ENCODE measurements around the gene NEK3.
"Not testable (repeated sequence)": the region's sequence is repeated elsewhere in the genome, so short reads cannot be mapped to it uniquely, and the experiment has no call there.

Gene NEK3

GRCh38 chr13:52102423-52102822 lies 57.0 kb downstream of the NEK3 start:
- H3K4me1 ChIP-seq (ENCODE audit: control insufficient read depth in 5 of 5, insufficient read depth in 5 of 5, low read length in 5 of 5); H3K27me3 ChIP-seq (ENCODE audit: control insufficient read depth in 5 of 5, insufficient read depth in 4 of 5, low read length in 5 of 5); H3K36me3 ChIP-seq (ENCODE audit: control insufficient read depth in 5 of 5, insufficient read depth in 5 of 5, low read length in 5 of 5); H3K27ac ChIP-seq (ENCODE audit: low read depth, low read length); H3K4me3 ChIP-seq (ENCODE audit: low read depth in 1 of 5, low read length in 5 of 5); H3K9ac ChIP-seq (ENCODE audit: low read length in 5 of 5); H3K9me3 ChIP-seq (ENCODE audit: control insufficient read depth in 5 of 5, low read length in 5 of 5): not testable (repeated sequence)

- no peaks in the 10 kb centered on the region for H3K9me3 ChIP-seq (ENCODE audit: control insufficient read depth in 5 of 5, low read length in 5 of 5)
- no peaks in the 10 kb centered on the region for H3K4me1 ChIP-seq (ENCODE audit: control insufficient read depth in 5 of 5, insufficient read depth in 5 of 5, low read length in 5 of 5)
- no peaks in the 10 kb centered on the region for H3K27me3 ChIP-seq (ENCODE audit: control insufficient read depth in 5 of 5, insufficient read depth in 4 of 5, low read length in 5 of 5)
- H3K36me3 ChIP-seq (ENCODE audit: control insufficient read depth in 5 of 5, insufficient read depth in 5 of 5, low read length in 5 of 5): no peaks in the 10 kb centered on the region
- H3K4me3 ChIP-seq (ENCODE audit: low read depth in 1 of 5, low read length in 5 of 5): no peak overlapping the region
- H3K27ac ChIP-seq (ENCODE audit: low read depth, low read length): no peak overlapping the region
- H3K9ac ChIP-seq (ENCODE audit: low read length in 5 of 5): no peak overlapping the region
Observed at GRCh38 chr13:52097197-52097596, 62.2 kb downstream of the NEK3 start.

GRCh38 chr13:52096748-52097147 lies 62.6 kb downstream of the NEK3 start:
- Histone ChIP-seq H3K4me3 (ENCODE audit: low read depth in 1 of 5, low read length in 5 of 5) (no peak overlapping the region), H3K9ac (ENCODE audit: low read length in 5 of 5) (no peak overlapping the region), H3K9me3 (ENCODE audit: control insufficient read depth in 5 of 5, low read length in 5 of 5) (no peaks in the 10 kb centered on the region), H3K4me1 (ENCODE audit: control insufficient read depth in 5 of 5, insufficient read depth in 5 of 5, low read length in 5 of 5) (no peaks in the 10 kb centered on the region), H3K27me3 (ENCODE audit: control insufficient read depth in 5 of 5, insufficient read depth in 4 of 5, low read length in 5 of 5) (no peaks in the 10 kb centered on the region), H3K36me3 (ENCODE audit: control insufficient read depth in 5 of 5, insufficient read depth in 5 of 5, low read length in 5 of 5) (no peaks in the 10 kb centered on the region), H3K27ac (ENCODE audit: low read depth, low read length) (no peak overlapping the region)

- no peak overlapping the region for H3K4me3 ChIP-seq (ENCODE audit: low read depth in 1 of 5, low read length in 5 of 5)
- no peaks in the 10 kb centered on the region for H3K4me1 ChIP-seq (ENCODE audit: control insufficient read depth in 5 of 5, insufficient read depth in 5 of 5, low read length in 5 of 5)
- no peak overlapping the region for H3K9ac ChIP-seq (ENCODE audit: low read length in 5 of 5)
- no peaks in the 10 kb centered on the region for H3K27me3 ChIP-seq (ENCODE audit: control insufficient read depth in 5 of 5, insufficient read depth in 4 of 5, low read length in 5 of 5)
- no peaks in the 10 kb centered on the region for H3K9me3 ChIP-seq (ENCODE audit: control insufficient read depth in 5 of 5, low read length in 5 of 5)
- no peaks in the 10 kb centered on the region for H3K36me3 ChIP-seq (ENCODE audit: control insufficient read depth in 5 of 5, insufficient read depth in 5 of 5, low read length in 5 of 5)
- no peak overlapping the region for H3K27ac ChIP-seq (ENCODE audit: low read depth, low read length)
Observed at GRCh38 chr13:52096062-52096461, 63.3 kb downstream of the NEK3 start.

GRCh38 chr13:52092087-52092486 lies 67.3 kb downstream of the NEK3 start:
- H3K27ac ChIP-seq (ENCODE audit: low read depth, low read length): no peak overlapping the region
- no peak overlapping the region for H3K4me3 ChIP-seq (ENCODE audit: low read depth in 1 of 5, low read length in 5 of 5)
- no peak overlapping the region for H3K9ac ChIP-seq (ENCODE audit: low read length in 5 of 5)
- peaks cover 0 to 10% (median 0%) of the 10 kb centered on the region in 5 donors for H3K4me1 ChIP-seq (ENCODE audit: control insufficient read depth in 5 of 5, insufficient read depth in 5 of 5, low read length in 5 of 5)
- no peaks in the 10 kb centered on the region for H3K27me3 ChIP-seq (ENCODE audit: control insufficient read depth in 5 of 5, insufficient read depth in 4 of 5, low read length in 5 of 5)
- no peaks in the 10 kb centered on the region for H3K9me3 ChIP-seq (ENCODE audit: control insufficient read depth in 5 of 5, low read length in 5 of 5)
- H3K36me3 ChIP-seq (ENCODE audit: control insufficient read depth in 5 of 5, insufficient read depth in 5 of 5, low read length in 5 of 5): no peaks in the 10 kb centered on the region

GRCh38 chr13:52091473-52091872 lies 67.9 kb downstream of the NEK3 start:
- H3K9ac ChIP-seq (ENCODE audit: low read length in 5 of 5): no peak overlapping the region
- H3K27ac ChIP-seq (ENCODE audit: low read depth, low read length): no peak overlapping the region
- no peak overlapping the region for H3K4me3 ChIP-seq (ENCODE audit: low read depth in 1 of 5, low read length in 5 of 5)

GRCh38 chr13:52085421-52085820 lies 74.0 kb downstream of the NEK3 start:
- Histone ChIP-seq H3K27me3 (ENCODE audit: control insufficient read depth in 5 of 5, insufficient read depth in 4 of 5, low read length in 5 of 5) (no peaks in the 10 kb centered on the region), H3K4me3 (ENCODE audit: low read depth in 1 of 5, low read length in 5 of 5) (no peak overlapping the region), H3K36me3 (ENCODE audit: control insufficient read depth in 5 of 5, insufficient read depth in 5 of 5, low read length in 5 of 5) (no peaks in the 10 kb centered on the region), H3K9ac (ENCODE audit: low read length in 5 of 5) (no peak overlapping the region), H3K9me3 (ENCODE audit: control insufficient read depth in 5 of 5, low read length in 5 of 5) (no peaks in the 10 kb centered on the region), H3K4me1 (ENCODE audit: control insufficient read depth in 5 of 5, insufficient read depth in 5 of 5, low read length in 5 of 5) (peaks cover 0 to 15% (median 3%) of the 10 kb centered on the region in 5 donors), H3K27ac (ENCODE audit: low read depth, low read length) (no peak overlapping the region)

More at GRCh38 chr13:52091473-52091872, 67.9 kb downstream of the NEK3 start:
- H3K9me3 ChIP-seq (ENCODE audit: control insufficient read depth in 5 of 5, low read length in 5 of 5): no peaks in the 10 kb centered on the region
- peaks cover 0 to 10% (median 0%) of the 10 kb centered on the region in 5 donors for H3K4me1 ChIP-seq (ENCODE audit: control insufficient read depth in 5 of 5, insufficient read depth in 5 of 5, low read length in 5 of 5)
- H3K36me3 ChIP-seq (ENCODE audit: control insufficient read depth in 5 of 5, insufficient read depth in 5 of 5, low read length in 5 of 5): no peaks in the 10 kb centered on the region
- no peaks in the 10 kb centered on the region for H3K27me3 ChIP-seq (ENCODE audit: control insufficient read depth in 5 of 5, insufficient read depth in 4 of 5, low read length in 5 of 5)

- not testable (repeated sequence) for H3K4me3 ChIP-seq (ENCODE audit: low read depth in 1 of 5, low read length in 5 of 5); H3K27me3 ChIP-seq (ENCODE audit: control insufficient read depth in 5 of 5, insufficient read depth in 4 of 5, low read length in 5 of 5); H3K27ac ChIP-seq (ENCODE audit: low read depth, low read length); H3K9ac ChIP-seq (ENCODE audit: low read length in 5 of 5); H3K9me3 ChIP-seq (ENCODE audit: control insufficient read depth in 5 of 5, low read length in 5 of 5); H3K36me3 ChIP-seq (ENCODE audit: control insufficient read depth in 5 of 5, insufficient read depth in 5 of 5, low read length in 5 of 5)
- peaks cover 0 to 15% (median 3%) of the 10 kb centered on the region in 5 donors for H3K4me1 ChIP-seq (ENCODE audit: control insufficient read depth in 5 of 5, insufficient read depth in 5 of 5, low read length in 5 of 5)
Observed at GRCh38 chr13:52084981-52085380, 74.4 kb downstream of the NEK3 start.
